Gastrocnemius medialis (tissue), 4 donors: Measurements from ENCODE around the gene HNRNPH3.

Source experiments
- CTCF ChIP-seq, 5 experiments: fragments of 450-650 bp in 3 of 5; fragments of 200-600 bp in 2 of 5; sonication (generic) in 2 of 5; IDR thresholded peaks in 4 of 5; conservative IDR thresholded peaks in 1 of 5; 1 replicate in 4 of 5; 2 replicates in 1 of 5; pipeline ENCODE4 v1.5.1; 2016 to 2019; ENCODE audit warnings: antibody characterized with exemption in 5 of 5, mild to moderate bottlenecking in 3 of 5, moderate library complexity in 3 of 5
- POLR2A ChIP-seq, 2 donors: fragments of 450-650 bp; IDR thresholded peaks; one replicate each; pipeline ENCODE4 v1.6.1; 2017; ENCODE audit warnings: antibody characterized with exemption in 2 of 2, mild to moderate bottlenecking in 2 of 2, moderate library complexity in 2 of 2

GRCh38 chr10:68284062-68285001, 47.5 kb upstream of the HNRNPH3 start:
- no peak for TF ChIP-seq CTCF (IDR thresholded peaks at IDR 0.05 in 4 of 5, conservative IDR thresholded peaks at IDR 0.05 in 1 of 5)
- no peak for TF ChIP-seq POLR2A (IDR thresholded peaks at IDR 0.05)
